WTC11 (cell line): Measurements from ENCODE around the gene SERPINF2. TPM values are rescaled to one million over a fixed set of nuclear protein-coding genes. Genes with fewer than 3 reads are reported as not detected.

Experiments used
- ATAC-seq: fragments of 200-7000 bp; cut with Tn5 transposase; 2 replicates; pipeline ENCODE4 v1.10.0; 2021; ENCODE audit warnings: mild to moderate bottlenecking, moderate library complexity
- CTCF ChIA-PET: fragments of 300-600 bp; sonication (Branson Sonifier 250); formaldehyde crosslinking; loops from one replicate; lab custom pipeline; 2021; ENCODE audit warnings: antibody characterized with exemption; lab: Charles Lee
- POLR2A ChIA-PET: fragments of 350-600 bp; sonication (Branson Sonifier 250); formaldehyde crosslinking; loops from one replicate; lab custom pipeline; 2021; ENCODE audit warnings: antibody characterized with exemption; lab: Charles Lee
- DNase-seq: peaks from one replicate; pipeline ENCODE4 v3.0.0; 2021; ENCODE audit warnings: low spot score
- H3K27ac Mint-ChIP-seq: 2 replicates; pipeline ENCODE4 v1.8.0; 2021; ENCODE audit warnings: mixed read lengths
- H3K27me3 Mint-ChIP-seq: 2 replicates; pipeline ENCODE4 v1.8.0; 2021; ENCODE audit warnings: low read depth, mild to moderate bottlenecking, moderate library complexity, mixed read lengths
- H3K36me3 Mint-ChIP-seq: 2 replicates; pipeline ENCODE4 v1.8.0; 2021; ENCODE audit warnings: mixed read lengths
- H3K4me1 Mint-ChIP-seq: 2 replicates; pipeline ENCODE4 v1.8.0; 2022; ENCODE audit warnings: mixed read lengths
- H3K4me3 Mint-ChIP-seq: 2 replicates; pipeline ENCODE4 v1.8.0; 2021; ENCODE audit warnings: mild to moderate bottlenecking, moderate library complexity, mixed read lengths
- H3K9me3 Mint-ChIP-seq: 2 replicates; pipeline ENCODE4 v1.8.0; 2021; ENCODE audit warnings: mixed read lengths
- ARID4B ChIP-seq: sonication (generic); formaldehyde crosslinking; IDR thresholded peaks from 2 replicates; pipeline ENCODE4 v1.8.0; 2023; ENCODE audit warnings: missing genetic modification reagents, mild to moderate bottlenecking, borderline replicate concordance
- CDX4 ChIP-seq: fragments of 250-450 bp; sonication (Bioruptor Pico); IDR thresholded peaks from 2 replicates; pipeline ENCODE4 v1.9.0; 2021; ENCODE audit warnings: moderate library complexity, mild to moderate bottlenecking, inconsistent platforms, borderline replicate concordance
- CTCF ChIP-seq: fragments of 200-600 bp; IDR thresholded peaks from 2 replicates; pipeline ENCODE4 v1.8.0; 2022; ENCODE audit warnings: antibody characterized with exemption
- ELF4 ChIP-seq: sonication (generic); formaldehyde crosslinking; IDR thresholded peaks from 2 replicates; pipeline ENCODE4 v1.8.1; 2022; ENCODE audit warnings: low read depth, mild to moderate bottlenecking, moderate library complexity, missing genetic modification reagents
- ESRRA ChIP-seq: sonication (generic); formaldehyde crosslinking; IDR thresholded peaks from 2 replicates; pipeline ENCODE4 v1.8.1; 2022; ENCODE audit warnings: mild to moderate bottlenecking, missing genetic modification reagents, borderline replicate concordance
- NFYB ChIP-seq: sonication (generic); formaldehyde crosslinking; conservative IDR thresholded peaks from 2 replicates; pipeline ENCODE4 v1.8.0; 2022; ENCODE audit warnings: low read depth, missing genetic modification reagents
- PRRX2 ChIP-seq: fragments of 250-450 bp; sonication (Bioruptor Pico); IDR thresholded peaks from 2 replicates; pipeline ENCODE4 v1.8.0; 2021; ENCODE audit warnings: mild to moderate bottlenecking
- TCF7 ChIP-seq: sonication (generic); formaldehyde crosslinking; IDR thresholded peaks from 2 replicates; pipeline ENCODE4 v1.8.0; 2022; ENCODE audit warnings: mild to moderate bottlenecking, low read depth, missing genetic modification reagents, moderate library complexity
- USF1 ChIP-seq: sonication (generic); formaldehyde crosslinking; IDR thresholded peaks from 2 replicates; pipeline ENCODE4 v1.8.0; 2022; ENCODE audit warnings: mild to moderate bottlenecking, missing genetic modification reagents
- ZNF232 ChIP-seq: sonication (generic); formaldehyde crosslinking; IDR thresholded peaks from 2 replicates; pipeline ENCODE4 v1.8.0; 2022; ENCODE audit warnings: mild to moderate bottlenecking, missing genetic modification reagents
- ZNF396 ChIP-seq: fragments of 250-450 bp; sonication (Bioruptor Pico); IDR thresholded peaks from 2 replicates; pipeline ENCODE4 v1.8.0; 2021; ENCODE audit warnings: mild to moderate bottlenecking, moderate library complexity, borderline replicate concordance
- ZNF532 ChIP-seq: fragments of 250-450 bp; sonication (Bioruptor Pico); IDR thresholded peaks from 2 replicates; pipeline ENCODE4 v1.9.0; 2021; ENCODE audit warnings: mild to moderate bottlenecking, borderline replicate concordance
- total RNA-seq: library from RNA; stranded (reverse); gene quantifications from 3 replicates; pipeline ENCODE4 v1.2.3, GENCODE V29; 2021
- TF ChIP-seq, protein P1 (sequence below): sonication (generic); formaldehyde crosslinking; IDR thresholded peaks from 2 replicates; pipeline ENCODE4 v1.8.1; 2022; ENCODE audit warnings: missing genetic modification reagents, borderline replicate concordance
- TF ChIP-seq, protein P2 (sequence below): fragments of 250-450 bp; sonication (Bioruptor Pico); IDR thresholded peaks from 2 replicates; pipeline ENCODE4 v2.1.2; 2022; ENCODE audit warnings: mild to moderate bottlenecking, moderate library complexity
- TF ChIP-seq, protein P3 (sequence below): sonication (generic); formaldehyde crosslinking; IDR thresholded peaks from 2 replicates; pipeline ENCODE4 v1.8.1; 2023; ENCODE audit warnings: mild to moderate bottlenecking, moderate library complexity, missing genetic modification reagents
- TF ChIP-seq, protein P4 (sequence below): sonication (generic); formaldehyde crosslinking; IDR thresholded peaks from 2 replicates; pipeline ENCODE4 v1.8.1; 2023; ENCODE audit warnings: mild to moderate bottlenecking, missing genetic modification reagents, borderline replicate concordance

Gene SERPINF2
- total RNA-seq, 1 experiment from 2014 or later: 1.6 TPM

GRCh38 chr17:1786708-1787107, 44.0 kb downstream of the SERPINF2 start:
- no peak for TF ChIP-seq USF1 (CRISPR knock-in tag)
- TF ChIP-seq, protein P1, sequence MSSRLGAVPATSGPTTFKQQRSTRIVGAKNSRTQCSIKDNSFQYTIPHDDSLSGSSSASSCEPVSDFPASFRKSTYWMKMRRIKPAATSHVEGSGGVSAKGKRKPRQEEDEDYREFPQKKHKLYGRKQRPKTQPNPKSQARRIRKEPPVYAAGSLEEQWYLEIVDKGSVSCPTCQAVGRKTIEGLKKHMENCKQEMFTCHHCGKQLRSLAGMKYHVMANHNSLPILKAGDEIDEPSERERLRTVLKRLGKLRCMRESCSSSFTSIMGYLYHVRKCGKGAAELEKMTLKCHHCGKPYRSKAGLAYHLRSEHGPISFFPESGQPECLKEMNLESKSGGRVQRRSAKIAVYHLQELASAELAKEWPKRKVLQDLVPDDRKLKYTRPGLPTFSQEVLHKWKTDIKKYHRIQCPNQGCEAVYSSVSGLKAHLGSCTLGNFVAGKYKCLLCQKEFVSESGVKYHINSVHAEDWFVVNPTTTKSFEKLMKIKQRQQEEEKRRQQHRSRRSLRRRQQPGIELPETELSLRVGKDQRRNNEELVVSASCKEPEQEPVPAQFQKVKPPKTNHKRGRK (CRISPR knock-in tag): no peak
- no peak for TF ChIP-seq ELF4
- TF ChIP-seq ZNF396 (CRISPR knock-in tag): no peak
- no peak for TF ChIP-seq ZNF232 (CRISPR knock-in tag)
- TF ChIP-seq ESRRA (CRISPR knock-in tag): no peak
- TF ChIP-seq ARID4B (CRISPR knock-in tag): no peak
- no peak for TF ChIP-seq CTCF
- TF ChIP-seq PRRX2 (CRISPR knock-in tag): no peak
- no peak for TF ChIP-seq TCF7 (CRISPR knock-in tag)
- no peak for TF ChIP-seq NFYB (CRISPR knock-in tag)
- no peak for TF ChIP-seq ZNF532
- TF ChIP-seq, protein P2, sequence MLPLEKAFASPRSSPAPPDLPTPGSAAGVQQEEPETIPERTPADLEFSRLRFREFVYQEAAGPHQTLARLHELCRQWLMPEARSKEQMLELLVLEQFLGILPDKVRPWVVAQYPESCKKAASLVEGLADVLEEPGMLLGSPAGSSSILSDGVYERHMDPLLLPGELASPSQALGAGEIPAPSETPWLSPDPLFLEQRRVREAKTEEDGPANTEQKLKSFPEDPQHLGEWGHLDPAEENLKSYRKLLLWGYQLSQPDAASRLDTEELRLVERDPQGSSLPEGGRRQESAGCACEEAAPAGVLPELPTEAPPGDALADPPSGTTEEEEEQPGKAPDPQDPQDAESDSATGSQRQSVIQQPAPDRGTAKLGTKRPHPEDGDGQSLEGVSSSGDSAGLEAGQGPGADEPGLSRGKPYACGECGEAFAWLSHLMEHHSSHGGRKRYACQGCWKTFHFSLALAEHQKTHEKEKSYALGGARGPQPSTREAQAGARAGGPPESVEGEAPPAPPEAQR (CRISPR knock-in tag): no peak
- no peak for TF ChIP-seq CDX4 (CRISPR knock-in tag)
- TF ChIP-seq, protein P3, sequence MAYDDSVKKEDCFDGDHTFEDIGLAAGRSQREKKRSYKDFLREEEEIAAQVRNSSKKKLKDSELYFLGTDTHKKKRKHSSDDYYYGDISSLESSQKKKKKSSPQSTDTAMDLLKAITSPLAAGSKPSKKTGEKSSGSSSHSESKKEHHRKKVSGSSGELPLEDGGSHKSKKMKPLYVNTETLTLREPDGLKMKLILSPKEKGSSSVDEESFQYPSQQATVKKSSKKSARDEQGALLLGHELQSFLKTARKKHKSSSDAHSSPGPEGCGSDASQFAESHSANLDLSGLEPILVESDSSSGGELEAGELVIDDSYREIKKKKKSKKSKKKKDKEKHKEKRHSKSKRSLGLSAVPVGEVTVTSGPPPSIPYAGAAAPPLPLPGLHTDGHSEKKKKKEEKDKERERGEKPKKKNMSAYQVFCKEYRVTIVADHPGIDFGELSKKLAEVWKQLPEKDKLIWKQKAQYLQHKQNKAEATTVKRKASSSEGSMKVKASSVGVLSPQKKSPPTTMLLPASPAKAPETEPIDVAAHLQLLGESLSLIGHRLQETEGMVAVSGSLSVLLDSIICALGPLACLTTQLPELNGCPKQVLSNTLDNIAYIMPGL (CRISPR knock-in tag): no peak
- TF ChIP-seq, protein P4, sequence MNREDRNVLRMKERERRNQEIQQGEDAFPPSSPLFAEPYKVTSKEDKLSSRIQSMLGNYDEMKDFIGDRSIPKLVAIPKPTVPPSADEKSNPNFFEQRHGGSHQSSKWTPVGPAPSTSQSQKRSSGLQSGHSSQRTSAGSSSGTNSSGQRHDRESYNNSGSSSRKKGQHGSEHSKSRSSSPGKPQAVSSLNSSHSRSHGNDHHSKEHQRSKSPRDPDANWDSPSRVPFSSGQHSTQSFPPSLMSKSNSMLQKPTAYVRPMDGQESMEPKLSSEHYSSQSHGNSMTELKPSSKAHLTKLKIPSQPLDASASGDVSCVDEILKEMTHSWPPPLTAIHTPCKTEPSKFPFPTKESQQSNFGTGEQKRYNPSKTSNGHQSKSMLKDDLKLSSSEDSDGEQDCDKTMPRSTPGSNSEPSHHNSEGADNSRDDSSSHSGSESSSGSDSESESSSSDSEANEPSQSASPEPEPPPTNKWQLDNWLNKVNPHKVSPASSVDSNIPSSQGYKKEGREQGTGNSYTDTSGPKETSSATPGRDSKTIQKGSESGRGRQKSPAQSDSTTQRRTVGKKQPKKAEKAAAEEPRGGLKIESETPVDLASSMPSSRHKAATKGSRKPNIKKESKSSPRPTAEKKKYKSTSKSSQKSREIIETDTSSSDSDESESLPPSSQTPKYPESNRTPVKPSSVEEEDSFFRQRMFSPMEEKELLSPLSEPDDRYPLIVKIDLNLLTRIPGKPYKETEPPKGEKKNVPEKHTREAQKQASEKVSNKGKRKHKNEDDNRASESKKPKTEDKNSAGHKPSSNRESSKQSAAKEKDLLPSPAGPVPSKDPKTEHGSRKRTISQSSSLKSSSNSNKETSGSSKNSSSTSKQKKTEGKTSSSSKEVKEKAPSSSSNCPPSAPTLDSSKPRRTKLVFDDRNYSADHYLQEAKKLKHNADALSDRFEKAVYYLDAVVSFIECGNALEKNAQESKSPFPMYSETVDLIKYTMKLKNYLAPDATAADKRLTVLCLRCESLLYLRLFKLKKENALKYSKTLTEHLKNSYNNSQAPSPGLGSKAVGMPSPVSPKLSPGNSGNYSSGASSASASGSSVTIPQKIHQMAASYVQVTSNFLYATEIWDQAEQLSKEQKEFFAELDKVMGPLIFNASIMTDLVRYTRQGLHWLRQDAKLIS: no peak
- Mint-ChIP-seq H3K36me3 (peaks cover 54% of the 10 kb centered on the region), H3K27ac (no peak overlapping the region), H3K9me3 (no peaks in the 10 kb centered on the region), H3K27me3 (no peaks in the 10 kb centered on the region), H3K4me1 (no peaks in the 10 kb centered on the region), H3K4me3 (no peak overlapping the region)
- ChIA-PET POLR2A (no interaction called here), CTCF (no interaction called here)
- ATAC-seq: no peak
- DNase-seq: no peak
